ENCODE data around the gene MPC2.

Gene MPC2

GRCh38 chr1:167916766-167917511, 19.9 kb downstream of the MPC2 start:
- TF ChIP-seq, protein P1, sequence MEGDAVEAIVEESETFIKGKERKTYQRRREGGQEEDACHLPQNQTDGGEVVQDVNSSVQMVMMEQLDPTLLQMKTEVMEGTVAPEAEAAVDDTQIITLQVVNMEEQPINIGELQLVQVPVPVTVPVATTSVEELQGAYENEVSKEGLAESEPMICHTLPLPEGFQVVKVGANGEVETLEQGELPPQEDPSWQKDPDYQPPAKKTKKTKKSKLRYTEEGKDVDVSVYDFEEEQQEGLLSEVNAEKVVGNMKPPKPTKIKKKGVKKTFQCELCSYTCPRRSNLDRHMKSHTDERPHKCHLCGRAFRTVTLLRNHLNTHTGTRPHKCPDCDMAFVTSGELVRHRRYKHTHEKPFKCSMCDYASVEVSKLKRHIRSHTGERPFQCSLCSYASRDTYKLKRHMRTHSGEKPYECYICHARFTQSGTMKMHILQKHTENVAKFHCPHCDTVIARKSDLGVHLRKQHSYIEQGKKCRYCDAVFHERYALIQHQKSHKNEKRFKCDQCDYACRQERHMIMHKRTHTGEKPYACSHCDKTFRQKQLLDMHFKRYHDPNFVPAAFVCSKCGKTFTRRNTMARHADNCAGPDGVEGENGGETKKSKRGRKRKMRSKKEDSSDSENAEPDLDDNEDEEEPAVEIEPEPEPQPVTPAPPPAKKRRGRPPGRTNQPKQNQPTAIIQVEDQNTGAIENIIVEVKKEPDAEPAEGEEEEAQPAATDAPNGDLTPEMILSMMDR (conservative IDR thresholded peaks at IDR 0.05; ENCODE audit: low read depth, low read length), result no peak
- H3K4me3 ChIP-seq (ENCODE audit: low read depth, low read length), result no peak overlapping the region
- no peak for DNase-seq (ENCODE audit: low read depth)

GRCh38 chr1:167915569-167915968, 21.3 kb downstream of the MPC2 start:
- TF ChIP-seq, protein P1 (conservative IDR thresholded peaks at IDR 0.05; ENCODE audit: low read depth, low read length), result no peak
- H3K4me3 ChIP-seq (ENCODE audit: low read depth, low read length), result no peak overlapping the region
- DNase-seq (ENCODE audit: low read depth), result no peak

GRCh38 chr1:167913895-167914496, 22.9 kb downstream of the MPC2 start, which contains the start of gene ADCY10:
TSS of gene ADCY10 (minus strand) at chr1:167914134. CDS start at chr1:167905140, 8,994 bp downstream.
- TF ChIP-seq, protein P1 (conservative IDR thresholded peaks at IDR 0.05; ENCODE audit: low read depth, low read length), result no peak
- no peak within 1 kb of the TSS for H3K4me3 ChIP-seq (ENCODE audit: low read depth, low read length)
- DNase-seq (ENCODE audit: low read depth), result no peak

DNA sequence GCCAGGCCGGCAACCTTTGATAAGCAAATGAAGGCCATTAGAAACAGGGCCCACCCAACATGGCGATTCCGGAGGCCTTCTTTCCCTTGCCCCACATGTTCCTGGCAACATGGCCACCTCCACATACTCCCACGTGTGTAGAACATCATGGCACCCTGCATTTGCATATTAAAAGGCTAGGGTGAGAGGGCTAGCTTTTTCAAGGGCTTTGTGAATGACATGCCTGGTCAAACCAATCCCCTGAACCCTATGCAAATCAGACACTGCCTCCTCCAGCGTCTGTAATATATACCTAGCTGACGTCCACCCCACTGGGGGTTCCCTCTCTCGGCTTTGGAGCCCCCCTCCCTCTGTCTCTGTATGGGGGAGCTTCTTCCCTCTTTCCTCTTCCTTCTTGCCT, 24.6 kb downstream of the MPC2 start:
- no peak overlapping the region for H3K4me3 ChIP-seq (ENCODE audit: low read depth, low read length)
- DNase-seq (ENCODE audit: low read depth), result no peak
- TF ChIP-seq, protein P1 (conservative IDR thresholded peaks at IDR 0.05; ENCODE audit: low read depth, low read length), result no peak

DNA sequence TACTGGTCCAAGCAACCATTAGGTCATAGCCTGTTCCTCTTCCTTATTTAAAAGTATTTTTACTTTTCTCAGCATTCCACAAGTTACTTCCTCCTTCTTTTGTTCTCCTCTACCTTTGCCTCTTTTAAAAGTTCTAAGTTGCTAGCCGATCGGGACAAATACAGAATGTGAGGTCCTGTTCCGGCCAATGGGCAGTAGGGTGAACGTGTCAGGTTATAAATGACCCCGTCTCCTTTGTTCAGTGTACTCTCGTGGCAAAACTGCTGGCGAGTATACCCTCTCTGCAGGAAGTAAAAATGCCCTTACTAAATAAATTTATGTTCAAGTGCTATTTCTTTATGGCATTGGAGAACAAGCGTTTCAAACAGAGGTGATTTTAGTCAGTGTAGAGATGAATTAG, 25.5 kb downstream of the MPC2 start:
- no peak overlapping the region for H3K4me3 ChIP-seq (ENCODE audit: low read depth, low read length)
- TF ChIP-seq, protein P1 (conservative IDR thresholded peaks at IDR 0.05; ENCODE audit: low read depth, low read length), result no peak
- no peak for DNase-seq (ENCODE audit: low read depth)

DNA sequence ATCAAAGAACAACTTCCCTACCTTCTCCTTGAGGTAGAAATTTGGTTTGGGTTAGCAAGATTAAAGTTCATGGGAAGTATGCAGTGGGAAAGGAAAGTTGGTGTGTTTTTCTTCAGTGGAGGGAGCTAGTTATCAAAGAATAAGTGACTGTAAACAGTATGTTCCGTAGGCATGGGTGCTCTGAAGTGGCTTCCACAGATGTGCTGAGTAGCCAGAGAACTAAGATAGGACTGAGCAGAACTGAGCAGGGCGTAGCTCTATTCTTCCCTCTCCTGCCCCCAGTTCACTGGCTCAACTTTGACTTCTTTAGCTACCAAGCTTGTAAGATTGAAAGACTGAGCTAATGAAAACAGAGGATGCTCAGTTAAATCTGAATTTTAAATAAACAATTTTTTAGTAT, 26.3 kb downstream of the MPC2 start:
- no peak overlapping the region for H3K4me3 ChIP-seq (ENCODE audit: low read depth, low read length)
- DNase-seq (ENCODE audit: low read depth), result peak; percentile 31
- TF ChIP-seq, protein P1 (conservative IDR thresholded peaks at IDR 0.05; ENCODE audit: low read depth, low read length), result no peak

Measured in choroid plexus epithelial cell (primary cell).